Fibroblast of skin of scalp (primary cell): ENCODE results near the gene CASQ2.

Experiments
- DNase-seq: peaks from one replicate; pipeline ENCODE4 v3.0.0-alpha.2; 2013

Gene CASQ2

GRCh38 chr1:115658646-115659045 lies 109.9 kb downstream of the CASQ2 start:
- DNase-seq: no peak

- no peak for DNase-seq
These were observed 111.9 kb downstream of the CASQ2 start for GRCh38 chr1:115656461-115657077.

- no peak for DNase-seq
These were observed 112.6 kb downstream of the CASQ2 start for GRCh38 chr1:115655916-115656315.

GRCh38 chr1:115655306-115655663 lies 113.2 kb downstream of the CASQ2 start:
- DNase-seq: no peak

GRCh38 chr1:115654663-115655305 lies 113.7 kb downstream of the CASQ2 start:
- peak; percentile 22 for DNase-seq

- no peak for DNase-seq
These were observed 114.4 kb downstream of the CASQ2 start for GRCh38 chr1:115654125-115654524.

GRCh38 chr1:115652236-115652788 lies 116.2 kb downstream of the CASQ2 start:
- no peak for DNase-seq

GRCh38 chr1:115651391-115651790 lies 117.1 kb downstream of the CASQ2 start:
- DNase-seq: no peak

- no peak for DNase-seq
These were observed 117.6 kb downstream of the CASQ2 start for GRCh38 chr1:115650961-115651360.
